ENCODE measurements around the gene VAMP2. TPM values are rescaled to one million over a fixed set of nuclear protein-coding genes. Genes with fewer than 3 reads are reported as not detected.

VAMP2 gene
- total RNA-seq, 1 experiment from 2014 or later, result 35.1 TPM

DNA sequence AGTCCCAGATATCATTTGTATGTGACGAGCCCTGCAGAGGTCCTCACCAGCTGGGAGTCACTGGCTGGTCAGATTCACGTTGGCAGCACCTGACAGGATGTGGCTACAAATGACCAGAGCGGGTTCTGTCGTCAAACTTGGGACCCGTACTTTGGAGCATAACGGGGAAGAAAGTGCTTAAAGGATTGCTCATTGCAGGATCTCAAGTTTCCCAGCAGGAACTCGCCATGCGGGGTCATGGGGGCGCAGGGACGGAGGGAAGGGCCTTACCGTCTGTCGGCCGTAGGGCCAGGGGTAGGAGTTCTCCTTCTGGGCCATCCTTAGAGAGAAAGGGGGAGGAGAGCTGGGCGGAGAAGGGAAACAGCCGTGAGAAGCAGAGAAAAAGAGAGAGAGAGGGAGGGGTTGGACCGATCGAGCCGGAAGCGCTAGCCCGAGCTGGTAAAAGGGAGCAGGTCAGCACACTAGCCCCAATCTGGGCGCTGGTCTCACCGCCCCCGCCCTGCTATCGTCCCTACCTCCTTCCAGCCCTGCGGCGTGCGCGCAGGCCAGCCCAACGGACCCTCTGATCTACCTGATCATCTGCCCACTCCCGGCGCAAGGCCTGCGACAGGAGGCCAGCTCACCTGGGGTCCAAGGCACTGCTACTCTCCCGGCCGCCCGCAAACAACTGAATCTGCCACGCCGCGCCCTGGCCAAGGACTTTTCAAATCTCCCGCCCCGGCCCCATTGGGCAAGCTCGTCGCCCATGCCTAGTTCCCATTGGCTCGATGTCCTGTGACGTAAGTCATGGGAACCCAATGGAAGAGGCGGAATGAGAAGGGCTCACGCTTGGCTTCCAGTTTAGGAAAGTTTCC is 47.4 kb upstream of the VAMP2 start, which contains the start of gene AURKB:
TSS of gene AURKB (minus strand) at position 669 of the 854 bp plus-strand sequence. CDS start at position 318, 351 bp downstream.
- TF ChIP-seq, protein P1, sequence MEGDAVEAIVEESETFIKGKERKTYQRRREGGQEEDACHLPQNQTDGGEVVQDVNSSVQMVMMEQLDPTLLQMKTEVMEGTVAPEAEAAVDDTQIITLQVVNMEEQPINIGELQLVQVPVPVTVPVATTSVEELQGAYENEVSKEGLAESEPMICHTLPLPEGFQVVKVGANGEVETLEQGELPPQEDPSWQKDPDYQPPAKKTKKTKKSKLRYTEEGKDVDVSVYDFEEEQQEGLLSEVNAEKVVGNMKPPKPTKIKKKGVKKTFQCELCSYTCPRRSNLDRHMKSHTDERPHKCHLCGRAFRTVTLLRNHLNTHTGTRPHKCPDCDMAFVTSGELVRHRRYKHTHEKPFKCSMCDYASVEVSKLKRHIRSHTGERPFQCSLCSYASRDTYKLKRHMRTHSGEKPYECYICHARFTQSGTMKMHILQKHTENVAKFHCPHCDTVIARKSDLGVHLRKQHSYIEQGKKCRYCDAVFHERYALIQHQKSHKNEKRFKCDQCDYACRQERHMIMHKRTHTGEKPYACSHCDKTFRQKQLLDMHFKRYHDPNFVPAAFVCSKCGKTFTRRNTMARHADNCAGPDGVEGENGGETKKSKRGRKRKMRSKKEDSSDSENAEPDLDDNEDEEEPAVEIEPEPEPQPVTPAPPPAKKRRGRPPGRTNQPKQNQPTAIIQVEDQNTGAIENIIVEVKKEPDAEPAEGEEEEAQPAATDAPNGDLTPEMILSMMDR (conservative IDR thresholded peaks at IDR 0.05), result no peak
- TF ChIP-seq EZH2 (IDR thresholded peaks at IDR 0.05; ENCODE audit: low read depth), result no peak
- ChIA-PET POLR2A (ENCODE audit: unreplicated experiment) (interaction anchor here (0.6 to 1.8 kb wide), 15 partner anchors 9 to 909 kb away, joined by 3 to 28 read pairs (median 8); partner anchors contain the start of gene CTC1), CTCF (interaction anchor here (0.5 to 1.0 kb wide), 4 partner anchors 11 to 173 kb away, joined by 3 to 7 read pairs (median 5); no protein-coding TSS in a partner anchor)
- H3K27me3 ChIP-seq (ENCODE audit: insufficient read depth, low read depth), result no peaks in the 10 kb centered on the region
- no peaks in the 10 kb centered on the region for H3K9me2 ChIP-seq (ENCODE audit: insufficient read depth)
- H3K4me1 ChIP-seq (replicated peaks; ENCODE audit: insufficient read depth), result peaks cover 12% of the 10 kb centered on the region
- no peaks in the 10 kb centered on the region for H3K9me3 ChIP-seq (ENCODE audit: insufficient read depth, low read depth)
- peak within 1 kb of the TSS; percentile 87 for H2AFZ ChIP-seq
- H3F3A ChIP-seq (ENCODE audit: insufficient read depth, low read depth), result peaks cover 13% of the 10 kb centered on the region; the same call in 1 of the 2 replicates
- H3K4me3 ChIP-seq, result peak within 1 kb of the TSS; percentile 70
- H3K36me3 ChIP-seq (ENCODE audit: low read depth), result no peaks in the 10 kb centered on the region
- intact Hi-C loops (cut with micrococcal nuclease; ENCODE audit: unreplicated experiment), result loop anchor here (1.0 kb wide), 1 partner anchor 10 kb away; no protein-coding TSS in a partner anchor
- H3K4me2 ChIP-seq, result peak within 1 kb of the TSS; percentile 75
- no peaks in the 10 kb centered on the region for H4K20me1 ChIP-seq (ENCODE audit: insufficient read depth)
- TSS peak; percentile 80 for BruUV-seq (replicated peaks)
- H3K79me2 ChIP-seq (ENCODE audit: low read depth), result peaks cover 28% of the 10 kb centered on the region
- peak within 1 kb of the TSS; percentile 55 for H3K27ac ChIP-seq
- DNase-seq, result peak; percentile 84 to 96

DNA sequence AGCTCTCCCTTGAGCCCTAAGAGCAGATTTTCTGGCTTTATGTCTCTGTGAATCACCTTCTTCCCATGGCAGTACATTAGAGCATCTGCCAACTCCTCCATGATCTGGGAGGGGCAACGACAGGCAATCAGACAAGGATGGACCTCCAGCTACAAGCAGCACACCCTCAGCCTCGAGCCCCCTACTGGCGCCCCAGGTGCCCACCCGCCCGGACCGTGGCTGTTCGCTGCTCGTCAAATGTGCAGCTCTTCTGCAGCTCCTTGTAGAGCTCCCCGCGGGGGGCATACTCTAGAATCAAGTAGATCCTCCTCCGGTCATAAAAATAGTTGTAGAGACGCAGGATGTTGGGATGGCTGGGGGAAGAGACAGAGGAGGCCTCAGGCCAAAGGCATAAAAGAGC is 43.8 kb upstream of the VAMP2 start:
- Histone ChIP-seq H3K4me1 (replicated peaks; ENCODE audit: insufficient read depth) (peaks cover 12% of the 10 kb centered on the region), H2AFZ (no peak overlapping the region), H4K20me1 (ENCODE audit: insufficient read depth) (no peaks in the 10 kb centered on the region), H3K79me2 (ENCODE audit: low read depth) (peaks cover 28% of the 10 kb centered on the region), H3K27me3 (ENCODE audit: insufficient read depth, low read depth) (no peaks in the 10 kb centered on the region), H3K4me2 (no peak overlapping the region), H3K4me3 (no peak overlapping the region), H3K9me2 (ENCODE audit: insufficient read depth) (no peaks in the 10 kb centered on the region), H3K9me3 (ENCODE audit: insufficient read depth, low read depth) (no peaks in the 10 kb centered on the region), H3K36me3 (ENCODE audit: low read depth) (no peaks in the 10 kb centered on the region), H3K27ac (no peak overlapping the region), H3F3A (ENCODE audit: insufficient read depth, low read depth) (peaks cover 10% of the 10 kb centered on the region; the same call in 1 of the 2 replicates)
- intact Hi-C loops (cut with micrococcal nuclease; ENCODE audit: unreplicated experiment), result no loop called here
- no peak for TF ChIP-seq EZH2 (IDR thresholded peaks at IDR 0.05; ENCODE audit: low read depth)
- TF ChIP-seq, protein P1 (conservative IDR thresholded peaks at IDR 0.05), result no peak
- no peak for DNase-seq
- ChIA-PET CTCF (no interaction called here), POLR2A (ENCODE audit: unreplicated experiment) (no interaction called here)
- no TSS peak for BruUV-seq (replicated peaks)

DNA sequence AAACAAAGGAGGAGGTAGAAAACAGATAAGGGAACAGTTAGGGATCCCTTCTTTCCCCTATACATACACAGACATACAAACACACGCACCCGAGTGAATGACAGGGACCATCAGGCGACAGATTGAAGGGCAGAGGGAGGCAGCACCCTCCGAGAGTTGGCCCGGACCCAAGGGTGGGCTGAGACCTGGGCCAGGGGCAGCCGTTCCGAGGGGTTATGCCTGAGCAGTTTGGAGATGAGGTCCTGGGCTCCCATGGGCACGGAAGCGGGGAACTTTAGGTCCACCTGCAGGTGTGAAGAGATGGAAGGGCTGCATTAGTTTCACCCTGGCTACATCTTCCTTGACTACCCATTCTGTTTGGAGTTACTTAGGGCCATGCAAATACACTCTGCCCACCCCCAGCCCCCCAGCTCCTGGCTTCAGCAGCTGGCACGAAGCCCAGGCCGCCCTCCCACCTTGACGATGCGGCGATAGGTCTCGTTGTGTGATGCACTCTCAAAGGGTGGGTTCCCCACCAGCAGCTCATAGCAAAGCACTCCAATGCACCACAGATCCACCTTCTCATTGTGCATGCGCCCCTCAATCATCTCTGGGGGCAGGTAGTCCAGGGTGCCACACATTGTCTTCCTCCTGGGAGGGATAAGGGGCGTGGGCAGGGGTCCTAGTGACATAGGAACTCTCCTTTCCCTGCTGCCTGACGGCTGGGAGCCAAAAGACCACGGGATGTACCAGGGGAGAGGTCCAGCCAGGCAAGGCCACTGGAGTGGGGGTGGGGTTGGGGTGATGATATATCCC is 42.2 kb upstream of the VAMP2 start:
- no peak overlapping the region for H2AFZ ChIP-seq
- H3F3A ChIP-seq (ENCODE audit: insufficient read depth, low read depth), result peaks cover 22% of the 10 kb centered on the region; the same call in 1 of the 2 replicates
- no peaks in the 10 kb centered on the region for H4K20me1 ChIP-seq (ENCODE audit: insufficient read depth)
- TF ChIP-seq, protein P1 (conservative IDR thresholded peaks at IDR 0.05), result no peak
- no peak for TF ChIP-seq EZH2 (IDR thresholded peaks at IDR 0.05; ENCODE audit: low read depth)
- no peaks in the 10 kb centered on the region for H3K36me3 ChIP-seq (ENCODE audit: low read depth)
- no peak overlapping the region for H3K4me3 ChIP-seq
- BruUV-seq (replicated peaks), result no TSS peak
- no peak for DNase-seq
- intact Hi-C loops (cut with micrococcal nuclease; ENCODE audit: unreplicated experiment), result no loop called here
- H3K79me2 ChIP-seq (ENCODE audit: low read depth), result peaks cover 25% of the 10 kb centered on the region
- H3K4me1 ChIP-seq (replicated peaks; ENCODE audit: insufficient read depth), result peaks cover 10% of the 10 kb centered on the region
- no peak overlapping the region for H3K27ac ChIP-seq
- POLR2A ChIA-PET (ENCODE audit: unreplicated experiment), result no interaction called here
- CTCF ChIA-PET, result no interaction called here
- H3K27me3 ChIP-seq (ENCODE audit: insufficient read depth, low read depth), result no peaks in the 10 kb centered on the region
- no peaks in the 10 kb centered on the region for H3K9me3 ChIP-seq (ENCODE audit: insufficient read depth, low read depth)
- no peak overlapping the region for H3K4me2 ChIP-seq
- H3K9me2 ChIP-seq (ENCODE audit: insufficient read depth), result no peaks in the 10 kb centered on the region

Data from PC-9 (cell line).